Cerebellar cortex (tissue), 1 donor: ENCODE data around the gene RABGAP1.

Source experiments
- DNase-seq: peaks from one replicate; pipeline ENCODE4 v3.0.0-alpha.2; 2015; ENCODE audit warnings: low spot score

RABGAP1 gene

DNA sequence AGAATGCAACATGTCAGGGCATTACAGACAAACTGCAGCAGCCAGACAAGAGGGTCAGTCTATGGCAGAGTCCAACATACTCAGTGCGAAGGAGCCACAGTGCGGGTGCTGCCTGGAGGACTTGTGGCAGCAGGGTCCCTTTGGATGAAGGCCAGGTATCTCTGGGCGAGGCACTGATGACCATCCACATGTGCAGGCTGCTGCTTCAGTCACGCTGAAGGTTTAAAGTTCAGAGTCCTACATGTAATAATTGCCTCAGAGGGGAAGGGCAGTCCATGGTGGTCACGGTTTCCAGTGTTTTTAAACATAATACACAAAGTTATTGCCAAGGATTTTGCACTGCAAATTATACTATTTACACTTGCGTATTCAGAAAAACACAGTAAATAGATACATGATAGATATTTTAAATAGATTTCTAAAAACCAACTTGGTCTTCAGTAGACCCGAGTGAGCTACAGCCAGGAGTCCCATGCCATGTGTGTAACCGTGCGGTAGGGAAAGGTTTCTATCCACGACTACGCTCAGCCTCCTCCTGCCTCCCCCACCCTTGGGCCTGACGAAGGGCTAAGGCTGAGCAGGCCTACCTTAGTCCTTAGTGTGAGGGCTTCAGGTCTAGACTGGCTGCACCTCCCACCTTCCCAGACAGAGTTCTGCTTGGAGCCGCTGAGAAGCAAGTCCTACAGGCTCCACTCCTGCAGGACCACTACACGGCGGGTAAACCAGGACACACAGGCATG lies 168.9 kb downstream of the RABGAP1 start:
- no peak for DNase-seq

- peak; percentile 83 for DNase-seq
Observed at GRCh38 chr9:123111427-123112014, 170.7 kb downstream of the RABGAP1 start.

DNA sequence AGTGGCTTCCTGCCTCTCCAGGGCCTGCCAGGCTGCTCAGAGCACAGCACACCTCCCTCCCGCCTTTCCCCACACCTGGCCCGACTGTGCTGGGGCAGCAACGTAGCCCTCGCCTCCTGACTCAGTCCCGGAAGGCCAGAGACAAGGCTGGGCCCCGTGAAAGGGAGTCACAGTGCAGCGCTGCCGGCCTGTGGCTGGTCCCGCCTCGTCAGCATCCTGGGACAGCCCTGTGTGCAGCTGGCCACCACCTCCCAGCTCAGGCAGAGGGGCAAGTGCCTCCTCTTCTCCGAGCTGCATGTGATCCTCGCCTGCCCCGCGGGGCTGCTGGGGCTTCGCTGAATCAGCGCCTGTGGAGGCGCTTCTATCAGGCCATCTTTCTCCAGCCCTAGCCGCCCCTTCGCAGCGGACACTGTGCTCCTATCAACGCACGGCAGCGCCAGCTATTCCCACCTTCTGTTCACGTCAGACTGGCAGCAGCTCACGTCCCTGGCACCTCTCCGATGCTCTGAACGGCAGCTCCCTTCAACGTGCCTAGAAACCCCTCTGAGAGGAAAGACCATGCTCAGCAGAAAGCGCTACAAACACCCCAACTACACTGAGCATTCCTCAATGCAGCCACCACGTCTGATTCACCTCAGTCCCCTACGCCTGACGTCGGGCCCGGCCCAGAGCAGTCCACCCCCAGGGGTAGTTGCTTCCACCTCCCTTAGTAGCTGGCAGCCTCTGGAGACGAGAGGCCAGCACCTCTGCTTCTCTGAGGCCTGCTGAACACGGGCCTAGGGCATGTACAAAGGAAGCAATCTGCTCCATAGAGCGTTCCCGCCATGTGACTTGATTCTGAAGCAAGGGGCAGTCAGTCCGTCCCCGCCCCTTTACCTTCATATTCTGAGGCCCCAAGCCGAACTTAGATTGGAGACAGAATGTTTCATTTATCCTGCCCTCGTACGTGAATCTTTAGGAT lies 171.5 kb downstream of the RABGAP1 start:
- peak; percentile 57 for DNase-seq

- no peak for DNase-seq
Observed at GRCh38 chr9:123113185-123113584, 172.4 kb downstream of the RABGAP1 start.

DNA sequence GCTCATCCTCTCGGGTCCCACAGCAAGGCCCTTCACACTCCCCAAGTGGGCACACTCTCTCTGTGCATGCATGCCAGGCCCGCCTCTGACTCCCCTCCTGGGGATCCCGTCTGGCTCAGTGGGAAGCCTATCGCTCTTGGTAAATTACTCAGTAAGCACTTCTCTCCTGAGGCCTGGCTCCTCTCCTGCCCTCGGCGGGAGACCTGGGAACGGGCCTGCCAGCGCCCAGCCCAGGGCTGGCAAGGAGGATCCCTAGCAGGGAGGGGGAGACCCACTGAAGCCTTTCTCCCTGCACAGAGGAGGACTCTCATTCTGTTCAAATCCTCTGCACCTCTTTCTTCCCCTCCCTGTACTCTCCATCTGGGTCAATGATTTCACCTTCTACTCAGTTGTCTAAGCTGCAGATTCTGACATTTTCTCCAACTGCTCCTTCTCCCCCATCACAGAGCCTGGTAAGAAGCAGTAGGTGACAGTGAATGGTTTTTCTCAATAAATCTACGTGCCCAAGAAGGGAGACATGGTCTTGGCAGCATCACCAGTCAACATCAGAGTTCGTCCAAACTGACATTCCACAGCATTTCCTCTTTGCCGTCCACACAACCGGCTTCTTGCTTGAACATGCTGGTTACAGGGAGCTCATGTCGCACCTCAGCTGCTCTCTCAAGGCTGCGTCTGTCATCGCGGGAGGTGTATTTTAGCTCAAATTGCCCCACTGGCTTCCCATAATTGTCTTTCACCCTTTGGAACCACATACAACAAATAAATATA lies 174.5 kb downstream of the RABGAP1 start:
- no peak for DNase-seq

DNA sequence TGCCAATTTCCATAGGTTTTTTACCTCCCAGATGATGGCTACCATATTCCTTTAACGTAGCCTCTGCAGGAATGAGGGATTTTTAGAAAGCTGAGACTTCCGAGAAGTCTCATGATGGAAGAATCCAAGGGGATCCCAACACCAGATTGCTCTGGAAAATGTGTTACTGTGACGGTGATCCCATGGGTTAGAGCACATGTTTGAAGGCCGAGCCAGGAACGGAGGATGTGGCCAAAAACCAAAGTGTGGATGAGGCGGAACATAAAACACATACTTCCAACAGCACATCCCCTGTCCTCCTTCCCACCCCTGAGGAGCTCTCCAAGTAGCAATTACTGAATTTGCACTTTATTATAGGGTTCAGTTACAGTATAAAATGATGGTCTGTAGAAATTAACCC lies 175.2 kb downstream of the RABGAP1 start:
- DNase-seq: no peak

- peak; percentile 57 for DNase-seq
Observed at GRCh38 chr9:123119566-123119965, 178.7 kb downstream of the RABGAP1 start.

DNA sequence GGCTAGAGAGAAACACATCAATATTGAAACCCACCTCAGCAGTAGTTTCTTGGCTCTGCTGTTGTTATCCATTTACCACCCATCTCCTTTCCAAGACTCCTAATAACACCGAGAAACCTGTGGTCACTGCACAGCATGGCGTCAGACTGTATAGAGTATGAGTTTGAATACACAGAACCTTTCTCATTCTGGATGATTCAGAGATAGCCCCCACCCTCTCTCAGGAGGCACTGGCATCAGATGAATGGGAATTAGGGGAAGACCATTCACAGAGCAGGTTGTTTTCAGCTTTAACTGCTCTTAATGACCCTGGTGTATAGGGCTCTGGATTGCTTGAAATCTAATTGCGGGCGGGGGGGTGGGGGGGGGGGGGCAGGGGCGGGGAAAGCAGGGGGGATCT lies 179.3 kb downstream of the RABGAP1 start:
- no peak for DNase-seq

GRCh38 chr9:123120953-123121352 lies 180.1 kb downstream of the RABGAP1 start:
- no peak for DNase-seq

- DNase-seq: no peak
Observed at GRCh38 chr9:123121457-123121856, 180.6 kb downstream of the RABGAP1 start.

DNA sequence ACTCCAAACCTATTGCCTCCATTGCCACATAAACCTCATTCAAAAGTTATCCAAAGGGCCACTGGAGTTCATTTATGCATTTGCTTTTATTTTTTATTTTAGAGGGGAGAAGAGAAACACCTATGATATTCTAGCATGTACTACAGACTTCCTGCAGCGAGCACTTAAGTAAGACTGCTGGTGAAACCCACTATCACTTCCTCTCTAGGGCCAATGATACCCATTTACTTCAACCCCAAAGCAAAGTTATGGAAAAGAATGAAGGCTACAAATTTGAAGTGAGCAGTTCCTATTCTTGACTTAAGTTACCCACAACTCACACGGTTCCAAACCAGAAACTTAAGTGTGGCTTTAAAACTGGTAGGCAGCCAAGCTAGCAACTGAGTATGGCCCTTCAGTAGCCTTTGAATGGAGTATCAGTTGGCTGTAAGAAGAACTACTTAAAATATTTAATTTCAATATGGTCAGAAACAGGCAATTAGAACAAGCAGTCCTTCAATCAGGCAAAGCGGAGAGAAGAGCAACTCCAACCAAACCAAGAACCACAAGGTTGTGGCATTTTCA lies 186.8 kb downstream of the RABGAP1 start:
- no peak for DNase-seq

DNA sequence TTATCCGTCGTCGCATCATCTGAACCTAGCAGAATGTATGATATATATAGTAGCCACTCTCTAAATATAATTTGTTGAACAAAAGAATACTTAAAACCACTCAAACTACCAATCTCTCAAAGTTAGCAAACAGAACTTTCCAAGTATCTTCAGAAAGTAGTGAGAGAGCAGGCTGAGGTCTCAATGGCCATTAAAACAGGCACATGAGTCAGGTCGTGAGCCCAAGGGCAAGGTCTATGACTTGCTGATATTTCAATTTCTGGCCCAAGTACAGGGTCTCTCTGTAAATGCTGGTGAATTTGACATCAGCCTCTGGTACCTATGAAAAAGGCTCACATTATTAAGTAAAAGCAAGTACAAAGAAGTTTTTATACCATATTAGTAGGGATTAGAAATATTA lies 187.8 kb downstream of the RABGAP1 start:
- DNase-seq: no peak

- no peak for DNase-seq
Observed at GRCh38 chr9:123129423-123129822, 188.6 kb downstream of the RABGAP1 start.

DNA sequence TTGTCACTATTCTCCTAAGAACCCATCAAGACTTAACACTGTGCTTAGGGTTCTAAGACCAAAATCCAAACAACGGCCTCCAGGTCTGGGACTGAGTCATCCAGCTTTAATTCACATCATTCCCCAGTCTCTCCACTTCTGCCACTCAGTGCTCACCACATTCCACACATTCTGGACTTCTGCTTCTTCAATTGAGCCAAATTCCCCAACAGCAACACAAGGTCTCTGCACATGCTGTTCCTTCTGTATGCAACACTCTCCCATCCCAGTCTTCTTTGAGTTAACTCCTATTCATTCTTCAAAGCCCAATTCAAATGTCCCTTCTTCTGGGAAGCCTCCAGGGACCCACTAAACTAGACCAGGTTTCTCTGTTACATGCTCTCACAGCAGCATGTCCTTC lies 190.4 kb downstream of the RABGAP1 start:
- DNase-seq: no peak

- no peak for DNase-seq
Observed at GRCh38 chr9:123131993-123132392, 191.2 kb downstream of the RABGAP1 start.

DNA sequence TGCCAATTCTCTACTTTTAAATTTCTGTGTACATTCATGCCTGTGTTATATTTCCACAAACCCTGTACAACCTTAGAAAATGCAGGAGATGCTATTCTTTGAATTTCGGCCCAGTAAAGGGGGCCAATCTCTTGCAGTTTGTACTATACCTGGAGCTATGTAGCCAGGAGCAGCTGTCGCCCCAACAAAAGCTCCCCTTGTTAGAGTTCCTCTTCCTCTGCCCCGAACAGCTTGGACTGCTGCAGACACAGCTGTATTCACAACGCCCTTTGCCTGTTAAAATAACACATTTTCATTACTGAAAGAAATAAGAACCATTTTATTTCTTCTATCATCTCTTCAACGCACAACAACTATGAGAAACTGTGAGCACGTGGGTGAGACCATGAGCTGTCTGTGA lies 191.9 kb downstream of the RABGAP1 start:
- no peak for DNase-seq

GRCh38 chr9:123135430-123135829 lies 194.6 kb downstream of the RABGAP1 start:
- no peak for DNase-seq

GRCh38 chr9:123138163-123138562 lies 197.3 kb downstream of the RABGAP1 start:
- no peak for DNase-seq

GRCh38 chr9:123149067-123149466 lies 208.2 kb downstream of the RABGAP1 start:
- DNase-seq: no peak

- no peak for DNase-seq
Observed at GRCh38 chr9:123150708-123151503, 210.1 kb downstream of the RABGAP1 start.
